ENCODE measurements around the gene PARD6G.

PARD6G gene

GRCh38 chr18:80126797-80127196 is 120.5 kb downstream of the PARD6G start:
- Histone ChIP-seq H3K9me3 (ENCODE audit: severe bottlenecking) (no peaks in the 10 kb centered on the region), H3K27ac (no peak overlapping the region), H3K36me3 (peaks cover 72% of the 10 kb centered on the region), H3K4me3 (ENCODE audit: low read depth, low read length) (no peak overlapping the region), H3K27me3 (ENCODE audit: insufficient read depth, low read depth, severe bottlenecking) (no peaks in the 10 kb centered on the region)
- DNase-seq = no peak
- TF ChIP-seq CTCF (IDR thresholded peaks at IDR 0.05; ENCODE audit: low read depth, low read length) = no peak

- DNase-seq = no peak
- Histone ChIP-seq H3K27ac (no peak overlapping the region), H3K36me3 (peaks cover 83% of the 10 kb centered on the region)
Observed at GRCh38 chr18:80124131-80124530, 123.2 kb downstream of the PARD6G start.

GRCh38 chr18:80120932-80121331 is 126.4 kb downstream of the PARD6G start:
- no peak overlapping the region for H3K27ac ChIP-seq
- no peak for DNase-seq
- peaks cover 82% of the 10 kb centered on the region for H3K36me3 ChIP-seq

More at GRCh38 chr18:80124131-80124530, 123.2 kb downstream of the PARD6G start:
- no peak for TF ChIP-seq CTCF (IDR thresholded peaks at IDR 0.05; ENCODE audit: low read depth, low read length)
- Histone ChIP-seq H3K27me3 (ENCODE audit: insufficient read depth, low read depth, severe bottlenecking) (no peaks in the 10 kb centered on the region), H3K4me3 (ENCODE audit: low read depth, low read length) (no peak overlapping the region), H3K9me3 (ENCODE audit: severe bottlenecking) (no peaks in the 10 kb centered on the region)

GRCh38 chr18:80119111-80119510 is 128.2 kb downstream of the PARD6G start:
- H3K27ac ChIP-seq = no peak overlapping the region
- no peaks in the 10 kb centered on the region for H3K27me3 ChIP-seq (ENCODE audit: insufficient read depth, low read depth, severe bottlenecking)
- no peaks in the 10 kb centered on the region for H3K9me3 ChIP-seq (ENCODE audit: severe bottlenecking)
- no peak for DNase-seq
- H3K4me3 ChIP-seq (ENCODE audit: low read depth, low read length) = no peak overlapping the region
- no peak for TF ChIP-seq CTCF (IDR thresholded peaks at IDR 0.05; ENCODE audit: low read depth, low read length)
- H3K36me3 ChIP-seq = peaks cover 72% of the 10 kb centered on the region

More at GRCh38 chr18:80120932-80121331, 126.4 kb downstream of the PARD6G start:
- no peak overlapping the region for H3K4me3 ChIP-seq (ENCODE audit: low read depth, low read length)
- no peaks in the 10 kb centered on the region for H3K9me3 ChIP-seq (ENCODE audit: severe bottlenecking)
- TF ChIP-seq CTCF (IDR thresholded peaks at IDR 0.05; ENCODE audit: low read depth, low read length) = no peak
- H3K27me3 ChIP-seq (ENCODE audit: insufficient read depth, low read depth, severe bottlenecking) = no peaks in the 10 kb centered on the region

- DNase-seq = no peak
- H3K27ac ChIP-seq = no peak overlapping the region
- H3K36me3 ChIP-seq = peaks cover 57% of the 10 kb centered on the region
- H3K9me3 ChIP-seq (ENCODE audit: severe bottlenecking) = no peaks in the 10 kb centered on the region
- H3K27me3 ChIP-seq (ENCODE audit: insufficient read depth, low read depth, severe bottlenecking) = no peaks in the 10 kb centered on the region
- TF ChIP-seq CTCF (IDR thresholded peaks at IDR 0.05; ENCODE audit: low read depth, low read length) = no peak
- no peak overlapping the region for H3K4me3 ChIP-seq (ENCODE audit: low read depth, low read length)
Observed at GRCh38 chr18:80115035-80115434, 132.3 kb downstream of the PARD6G start.

- Histone ChIP-seq H3K27me3 (ENCODE audit: insufficient read depth, low read depth, severe bottlenecking) (no peaks in the 10 kb centered on the region), H3K4me3 (ENCODE audit: low read depth, low read length) (no peak overlapping the region), H3K36me3 (peaks cover 34% of the 10 kb centered on the region), H3K27ac (no peak overlapping the region), H3K9me3 (ENCODE audit: severe bottlenecking) (no peaks in the 10 kb centered on the region)
- no peak for DNase-seq
- TF ChIP-seq CTCF (IDR thresholded peaks at IDR 0.05; ENCODE audit: low read depth, low read length) = no peak
Observed at GRCh38 chr18:80112624-80113248, 134.6 kb downstream of the PARD6G start.

All from WERI-Rb-1 (cell line).